H9 (cell line): ENCODE data around the gene TMPRSS3. TPM values are rescaled to one million over a fixed set of nuclear protein-coding genes. Genes with fewer than 3 reads are reported as not detected.

ENCODE experiments used
- DNase-seq: peaks from one replicate; pipeline ENCODE4 v3.0.0-alpha.2; 2017
- H2AFZ ChIP-seq: one replicate; pipeline ENCODE4 v1.6.1; 2013; ENCODE audit warnings: mild to moderate bottlenecking, low read length, control low read depth, moderate library complexity
- H2AK5ac ChIP-seq: 2 replicates; pipeline ENCODE4 v1.6.1; 2013; ENCODE audit warnings: low read length, control low read depth, mixed read lengths; ENCODE audit not compliant: insufficient read length
- H2BK120ac ChIP-seq: one replicate; pipeline ENCODE4 v1.6.1; 2013; ENCODE audit warnings: low read depth, mild to moderate bottlenecking, low read length, control low read depth, inconsistent platforms; ENCODE audit not compliant: poor library complexity, severe bottlenecking
- H2BK12ac ChIP-seq: 2 replicates; pipeline ENCODE4 v1.6.1; 2013; ENCODE audit warnings: low read length, control low read depth, mixed read lengths, low read depth; ENCODE audit not compliant: insufficient read length
- H2BK15ac ChIP-seq: 2 replicates; pipeline ENCODE4 v1.6.1; 2013; ENCODE audit warnings: low read depth, low read length, control low read depth
- H2BK20ac ChIP-seq: one replicate; pipeline ENCODE4 v1.6.1; 2013; ENCODE audit warnings: low read depth, mild to moderate bottlenecking, low read length, control low read depth, inconsistent platforms; ENCODE audit not compliant: poor library complexity, severe bottlenecking
- H2BK5ac ChIP-seq: 2 replicates; pipeline ENCODE4 v1.6.1; 2013; ENCODE audit warnings: low read length, control low read depth, mixed read lengths; ENCODE audit not compliant: insufficient read length
- H3K14ac ChIP-seq: 2 replicates; pipeline ENCODE4 v1.6.1; 2013; ENCODE audit warnings: low read length, control low read depth; ENCODE audit not compliant: insufficient read depth
- H3K18ac ChIP-seq: 2 replicates; pipeline ENCODE4 v1.6.1; 2013; ENCODE audit warnings: low read depth, mild to moderate bottlenecking, mixed read lengths, low read length, control low read depth; ENCODE audit not compliant: insufficient read length
- H3K23ac ChIP-seq: 2 replicates; pipeline ENCODE4 v1.6.1; 2013; ENCODE audit warnings: low read length, control low read depth, mixed read lengths, low read depth; ENCODE audit not compliant: insufficient read length
- H3K23me2 ChIP-seq: 2 replicates; pipeline ENCODE4 v1.6.1; 2013; ENCODE audit warnings: low read depth, mild to moderate bottlenecking, mixed read lengths, low read length, control low read depth; ENCODE audit not compliant: insufficient read length, poor library complexity, severe bottlenecking
- H3K27ac ChIP-seq: 2 replicates; pipeline ENCODE4 v1.5.1; 2013; ENCODE audit warnings: low read length, control low read depth, mixed read lengths, low read depth; ENCODE audit not compliant: insufficient read length
- H3K27me3 ChIP-seq: 2 replicates; pipeline ENCODE4 v1.6.1; 2013; ENCODE audit warnings: low read length, control low read depth, inconsistent platforms; ENCODE audit not compliant: insufficient read depth
- H3K4ac ChIP-seq: 2 replicates; pipeline ENCODE4 v1.6.1; 2013; ENCODE audit warnings: low read depth, mild to moderate bottlenecking, control low read depth, inconsistent platforms, low read length, moderate library complexity
- H3K4me1 ChIP-seq: 2 replicates; pipeline ENCODE4 v1.6.1; 2013; ENCODE audit warnings: low read length, control low read depth, inconsistent platforms; ENCODE audit not compliant: insufficient read depth
- H3K4me2 ChIP-seq: 2 replicates; pipeline ENCODE4 v1.6.1; 2013; ENCODE audit warnings: low read length, control low read depth, mixed read lengths; ENCODE audit not compliant: insufficient read length, insufficient read depth
- H3K56ac ChIP-seq: 2 replicates; pipeline ENCODE4 v1.6.1; 2013; ENCODE audit warnings: low read depth, mild to moderate bottlenecking, mixed read lengths, low read length, control low read depth; ENCODE audit not compliant: insufficient read length
- H3K79me1 ChIP-seq: 2 replicates; pipeline ENCODE4 v1.6.1; 2013; ENCODE audit warnings: low read depth, mild to moderate bottlenecking, moderate library complexity, low read length, control low read depth, inconsistent platforms; ENCODE audit not compliant: insufficient read depth, poor library complexity, severe bottlenecking
- H3K79me2 ChIP-seq: 2 replicates; pipeline ENCODE4 v1.6.1; 2013; ENCODE audit warnings: low read length, control low read depth, inconsistent platforms; ENCODE audit not compliant: insufficient read depth
- H3K9ac ChIP-seq: 2 replicates; pipeline ENCODE4 v1.6.1; 2013; ENCODE audit warnings: low read length, control low read depth, mixed read lengths; ENCODE audit not compliant: insufficient read length; ENCODE audit errors: extremely low read depth
- H3K9me3 ChIP-seq: one replicate; pipeline ENCODE4 v1.6.1; 2013; ENCODE audit warnings: low read depth, low read length, inconsistent platforms; ENCODE audit not compliant: control insufficient read depth
- H3T11ph ChIP-seq: one replicate; pipeline ENCODE4 v1.6.1; 2013; ENCODE audit warnings: mild to moderate bottlenecking, low read length, control low read depth, inconsistent platforms
- H4K20me1 ChIP-seq: one replicate; pipeline ENCODE4 v1.6.1; 2013; ENCODE audit not compliant: control insufficient read depth, insufficient read length, insufficient read depth
- H4K5ac ChIP-seq: 2 replicates; pipeline ENCODE4 v1.6.1; 2013; ENCODE audit warnings: low read depth, mild to moderate bottlenecking, mixed read lengths, low read length, control low read depth; ENCODE audit not compliant: insufficient read length
- H4K8ac ChIP-seq: replicated peaks from 2 replicates; pipeline ENCODE4 v1.6.1; 2013; ENCODE audit warnings: low read length, control low read depth, mixed read lengths, low read depth; ENCODE audit not compliant: insufficient read length
- H4K91ac ChIP-seq: 2 replicates; pipeline ENCODE4 v1.6.1; 2013; ENCODE audit warnings: low read depth, mild to moderate bottlenecking, moderate library complexity, mixed read lengths, low read length, control low read depth; ENCODE audit not compliant: insufficient read length
- H3K27ac Mint-ChIP-seq, 3 experiments: 2 replicates in 2 of 3; 3 replicates in 1 of 3; pipeline ENCODE4 v1.8.0; 2020 to 2021; ENCODE audit warnings: mixed read lengths in 3 of 3, mild to moderate bottlenecking in 1 of 3, moderate library complexity in 1 of 3
- H3K27me3 Mint-ChIP-seq: 2 replicates; pipeline ENCODE4 v1.8.0; 2021; ENCODE audit warnings: low read depth, mild to moderate bottlenecking, moderate library complexity, mixed read lengths
- H3K36me3 Mint-ChIP-seq, 3 experiments: 2 replicates in 2 of 3; 3 replicates in 1 of 3; pipeline ENCODE4 v1.8.0; 2020 to 2021; ENCODE audit warnings: low read depth in 3 of 3, mixed read lengths in 3 of 3; ENCODE audit not compliant: insufficient read depth in 1 of 3
- H3K4me1 Mint-ChIP-seq, 2 experiments: 2 replicates each; pipeline ENCODE4 v1.8.0; 2020; ENCODE audit warnings: mixed read lengths in 2 of 2
- H3K4me3 Mint-ChIP-seq, 2 experiments: 2 replicates in 1 of 2; 3 replicates in 1 of 2; pipeline ENCODE4 v1.8.0; 2020 to 2021; ENCODE audit warnings: mild to moderate bottlenecking in 2 of 2, mixed read lengths in 2 of 2, moderate library complexity in 1 of 2
- H3K9me3 Mint-ChIP-seq, 2 experiments: 2 replicates in 1 of 2; 3 replicates in 1 of 2; pipeline ENCODE4 v1.8.0; 2020; ENCODE audit warnings: mild to moderate bottlenecking in 2 of 2, mixed read lengths in 2 of 2, moderate library complexity in 1 of 2
- CTCF ChIP-seq: fragments of 200-600 bp; sonication (generic); conservative IDR thresholded peaks from 3 replicates; pipeline ENCODE4 v1.8.0; 2021; ENCODE audit warnings: antibody characterized with exemption, mild to moderate bottlenecking
- WGBS: extraction: QIAGEN DNeasy Blood & Tissue Kit; methylation state at CpG from one replicate; pipeline ENCODE4 v1.1.7; 2013; ENCODE audit warnings: missing lambda C conversion rate, low lambda C conversion rate, mixed read lengths; ENCODE audit not compliant: insufficient read length; ENCODE audit errors: extremely low coverage; 5-methylcytosine and 5-hydroxymethylcytosine counted together
- total RNA-seq: library from RNA; stranded (reverse); gene quantifications from 2 replicates; pipeline ENCODE4 v1.2.1, GENCODE V29; 2021

Gene TMPRSS3
- total RNA-seq, 1 experiment from 2014 or later: 0.31 TPM

GRCh38 chr21:42377951-42378340 is 17.9 kb downstream of the TMPRSS3 start:
- H3K4ac ChIP-seq: no peak overlapping the region
- H3K79me2 ChIP-seq: no peaks in the 10 kb centered on the region
- H4K8ac ChIP-seq: no peak overlapping the region
- H3K23ac ChIP-seq: no peak overlapping the region
- no peak overlapping the region for H3K56ac ChIP-seq
- Mint-ChIP-seq H3K4me1 (peaks cover 6 to 8% of the 10 kb centered on the region in 2 experiments), H3K4me3 (no peak overlapping the region), H3K9me3 (peaks cover 6 to 12% of the 10 kb centered on the region in 2 experiments), H3K27ac (no peak overlapping the region), H3K27me3 (peaks cover 29% of the 10 kb centered on the region), H3K36me3 (peaks cover 0 to 9% (median 0%) of the 10 kb centered on the region in 3 experiments; a peak in 2 of 7 replicates)
- H2BK12ac ChIP-seq: no peak overlapping the region
- no peak overlapping the region for H2BK120ac ChIP-seq
- H4K5ac ChIP-seq: no peak overlapping the region
- no peaks in the 10 kb centered on the region for H3K9me3 ChIP-seq
- H3T11ph ChIP-seq: no peak overlapping the region
- H3K4me2 ChIP-seq: no peak overlapping the region
- H4K91ac ChIP-seq: no peak overlapping the region
- no peaks in the 10 kb centered on the region for H3K79me1 ChIP-seq
- no peaks in the 10 kb centered on the region for H3K23me2 ChIP-seq
- H2BK5ac ChIP-seq: no peak overlapping the region
- H2BK15ac ChIP-seq: no peak overlapping the region
- H2BK20ac ChIP-seq: no peak overlapping the region
- H3K9ac ChIP-seq: no peak overlapping the region
- H2AFZ ChIP-seq: no peak overlapping the region
- H3K27me3 ChIP-seq: no peaks in the 10 kb centered on the region
- H3K4me1 ChIP-seq: no peaks in the 10 kb centered on the region
- no peak for DNase-seq
- WGBS: no CpG with 5 or more reads among the region's 5 CpGs
- TF ChIP-seq CTCF: no peak
- no peaks in the 10 kb centered on the region for H4K20me1 ChIP-seq
- H2AK5ac ChIP-seq: no peak overlapping the region
- no peak overlapping the region for H3K14ac ChIP-seq
- no peak overlapping the region for H3K18ac ChIP-seq
- H3K27ac ChIP-seq: no peak overlapping the region
